GM12891 (cell line): ENCODE results near the gene CASP2.

Experiments
- POLR2A ChIP-seq: IDR thresholded peaks from 2 replicates; pipeline ENCODE4 v1.6.1; 2011; ENCODE audit warnings: low read depth, low read length, control low read depth
- POLR2AphosphoS5 ChIP-seq: IDR thresholded peaks from 2 replicates; pipeline ENCODE4 v1.6.1; 2011; ENCODE audit warnings: low read depth, low read length, control low read depth
- SPI1 ChIP-seq: IDR thresholded peaks from 2 replicates; pipeline ENCODE4 v1.6.1; 2011; ENCODE audit warnings: low read depth, low read length, control low read depth

DNA sequence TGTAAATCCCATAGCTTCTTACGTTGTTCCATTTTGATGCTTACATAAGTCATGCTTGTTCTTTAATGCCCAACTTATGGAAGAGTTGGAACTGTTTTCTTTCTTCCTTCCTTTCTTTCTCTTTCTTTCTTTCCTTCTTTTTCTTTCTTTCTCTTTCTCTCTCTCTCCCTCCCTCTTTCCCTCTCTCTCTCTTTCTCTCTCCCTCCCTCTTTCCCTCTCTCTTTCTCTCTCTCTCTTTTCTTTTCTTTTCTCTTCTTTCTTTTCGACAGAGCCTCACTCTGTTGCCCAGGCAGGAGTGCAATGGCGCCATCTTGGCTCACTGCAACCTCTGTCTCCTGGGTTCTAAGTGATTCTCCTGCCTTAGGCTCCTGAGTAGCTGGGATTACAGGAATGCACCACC, 55.4 kb downstream of the CASP2 start:
- TF ChIP-seq POLR2AphosphoS5 (no peak), POLR2A (no peak), SPI1 (no peak)
